PC-9 (cell line): ENCODE data around the gene MRPL17.

Experiments
- CTCF ChIP-seq: fragments of 200-600 bp; sonication (generic); conservative IDR thresholded peaks from 2 replicates; pipeline ENCODE4 v1.6.1; 2017; ENCODE audit warnings: mixed run types, antibody characterized with exemption, mild to moderate bottlenecking, moderate library complexity
- EZH2 ChIP-seq: fragments of 200-600 bp; sonication (generic); IDR thresholded peaks from 2 replicates; pipeline ENCODE4 v1.8.0; 2017; ENCODE audit warnings: antibody characterized with exemption, low read depth

- TF ChIP-seq CTCF (no peak), EZH2 (no peak)
Measured at GRCh38 chr11:6666302-6667183, 16.6 kb downstream of the MRPL17 start.
